GM23248 (cell line): ENCODE data around the gene ACTR1A.

ENCODE experiments used
- EZH2 ChIP-seq: fragments of 200-600 bp; sonication (generic); IDR thresholded peaks from 2 replicates; pipeline ENCODE4 v1.6.1; 2018; ENCODE audit warnings: antibody characterized with exemption, mild to moderate bottlenecking; ENCODE audit not compliant: insufficient read depth, poor library complexity, severe bottlenecking
- EZH2phosphoT487 ChIP-seq: fragments of 200-600 bp; sonication (generic); IDR thresholded peaks from 2 replicates; pipeline ENCODE4 v1.6.1; 2018; ENCODE audit warnings: antibody characterized with exemption, moderate library complexity, mild to moderate bottlenecking, low read depth; ENCODE audit not compliant: insufficient read depth

- TF ChIP-seq EZH2phosphoT487 (no peak), EZH2 (no peak)
Measured at GRCh38 chr10:102438374-102438773, 64.1 kb downstream of the ACTR1A start.
